ENCODE data around the gene LGALS4.

LGALS4 gene

GRCh38 chr19:38781058-38781457, 31.7 kb downstream of the LGALS4 start:
- no peak for ATAC-seq (ENCODE audit: insufficient read depth, low read depth)
- H3K4me1 ChIP-seq (ENCODE audit: insufficient read depth, low read length), result no peaks in the 10 kb centered on the region
- no peak for DNase-seq

GRCh38 chr19:38780443-38780842, 32.3 kb downstream of the LGALS4 start:
- Histone ChIP-seq H3K4me2 (ENCODE audit: insufficient read depth, low read length) (no peak overlapping the region), H4K20me1 (ENCODE audit: insufficient read depth, low read length) (no peaks in the 10 kb centered on the region), H2AFZ (ENCODE audit: low read depth, low read length) (no peak overlapping the region), H3K27ac (ENCODE audit: low read length) (no peak overlapping the region), H3K9ac (ENCODE audit: low read depth, low read length) (no peak overlapping the region), H3K79me2 (ENCODE audit: insufficient read depth, low read length) (no peaks in the 10 kb centered on the region), H3K36me3 (ENCODE audit: insufficient read depth, low read length) (no peaks in the 10 kb centered on the region), H3K9me3 (ENCODE audit: insufficient read depth, low read length, severe bottlenecking) (no peaks in the 10 kb centered on the region), H3K4me3 (ENCODE audit: low read depth in 1 of 2, low read length in 2 of 2) (no peak overlapping the region), H3K4me1 (ENCODE audit: insufficient read depth, low read length) (no peaks in the 10 kb centered on the region), H3K27me3 (ENCODE audit: insufficient read depth, low read length, poor library complexity) (peaks cover 7% of the 10 kb centered on the region)
- ATAC-seq (ENCODE audit: insufficient read depth, low read depth) (no peak), DNase-seq (no peak)
- TF ChIP-seq EZH2 (IDR thresholded peaks at IDR 0.05; ENCODE audit: borderline replicate concordance, low read depth, low read length, severe bottlenecking) (no peak), CTCF (IDR thresholded peaks at IDR 0.05; ENCODE audit: borderline replicate concordance, extremely low read depth, low read length, poor library complexity, severe bottlenecking) (no peak)

More at GRCh38 chr19:38781058-38781457, 31.7 kb downstream of the LGALS4 start:
- Histone ChIP-seq H3K4me2 (ENCODE audit: insufficient read depth, low read length) (no peak overlapping the region), H4K20me1 (ENCODE audit: insufficient read depth, low read length) (no peaks in the 10 kb centered on the region), H3K9me3 (ENCODE audit: insufficient read depth, low read length, severe bottlenecking) (no peaks in the 10 kb centered on the region), H3K4me3 (ENCODE audit: low read depth in 1 of 2, low read length in 2 of 2) (no peak overlapping the region), H3K36me3 (ENCODE audit: insufficient read depth, low read length) (no peaks in the 10 kb centered on the region), H3K9ac (ENCODE audit: low read depth, low read length) (no peak overlapping the region), H3K79me2 (ENCODE audit: insufficient read depth, low read length) (no peaks in the 10 kb centered on the region), H3K27ac (ENCODE audit: low read length) (no peak overlapping the region), H2AFZ (ENCODE audit: low read depth, low read length) (no peak overlapping the region), H3K27me3 (ENCODE audit: insufficient read depth, low read length, poor library complexity) (peaks cover 7% of the 10 kb centered on the region)
- TF ChIP-seq CTCF (IDR thresholded peaks at IDR 0.05; ENCODE audit: borderline replicate concordance, extremely low read depth, low read length, poor library complexity, severe bottlenecking) (no peak), EZH2 (IDR thresholded peaks at IDR 0.05; ENCODE audit: borderline replicate concordance, low read depth, low read length, severe bottlenecking) (no peak)

- Histone ChIP-seq H3K9ac (ENCODE audit: low read depth, low read length) (no peak overlapping the region), H2AFZ (ENCODE audit: low read depth, low read length) (no peak overlapping the region), H3K27ac (ENCODE audit: low read length) (no peak overlapping the region), H3K4me1 (ENCODE audit: insufficient read depth, low read length) (no peaks in the 10 kb centered on the region), H3K27me3 (ENCODE audit: insufficient read depth, low read length, poor library complexity) (peaks cover 7% of the 10 kb centered on the region), H3K79me2 (ENCODE audit: insufficient read depth, low read length) (no peaks in the 10 kb centered on the region), H3K4me2 (ENCODE audit: insufficient read depth, low read length) (no peak overlapping the region), H3K36me3 (ENCODE audit: insufficient read depth, low read length) (no peaks in the 10 kb centered on the region), H3K4me3 (ENCODE audit: low read depth in 1 of 2, low read length in 2 of 2) (no peak overlapping the region), H4K20me1 (ENCODE audit: insufficient read depth, low read length) (no peaks in the 10 kb centered on the region), H3K9me3 (ENCODE audit: insufficient read depth, low read length, severe bottlenecking) (no peaks in the 10 kb centered on the region)
- ATAC-seq (ENCODE audit: insufficient read depth, low read depth) (no peak), DNase-seq (no peak)
- no peak for TF ChIP-seq CTCF (IDR thresholded peaks at IDR 0.05; ENCODE audit: borderline replicate concordance, extremely low read depth, low read length, poor library complexity, severe bottlenecking)
- no peak for TF ChIP-seq EZH2 (IDR thresholded peaks at IDR 0.05; ENCODE audit: borderline replicate concordance, low read depth, low read length, severe bottlenecking)
Observed at GRCh38 chr19:38778733-38779132, 34.0 kb downstream of the LGALS4 start.

Data from DND-41 (cell line).